GM12865 (cell line): ENCODE data around the gene TNFAIP8L3.
A peak's percentile ranks its signal among the peaks of the same experiment; 100 is the strongest.

Experiments
- DNase-seq: peaks from one replicate; pipeline ENCODE4 v3.0.0; 2010; ENCODE audit warnings: low read depth
- H3K4me3 ChIP-seq: 2 replicates; pipeline ENCODE4 v1.5.1; 2011; ENCODE audit warnings: mild to moderate bottlenecking, low read depth, low read length, control low read depth
- CTCF ChIP-seq: IDR thresholded peaks from 2 replicates; pipeline ENCODE4 v1.5.1; 2011; ENCODE audit warnings: low read length, control low read depth, low read depth, inconsistent platforms; ENCODE audit not compliant: insufficient read depth; ENCODE audit errors: missing control alignments

Gene TNFAIP8L3

GRCh38 chr15:51075826-51076523 lies 18.7 kb downstream of the TNFAIP8L3 start:
- no peak overlapping the region for H3K4me3 ChIP-seq
- TF ChIP-seq CTCF = no peak
- DNase-seq = peak; percentile 28

DNA sequence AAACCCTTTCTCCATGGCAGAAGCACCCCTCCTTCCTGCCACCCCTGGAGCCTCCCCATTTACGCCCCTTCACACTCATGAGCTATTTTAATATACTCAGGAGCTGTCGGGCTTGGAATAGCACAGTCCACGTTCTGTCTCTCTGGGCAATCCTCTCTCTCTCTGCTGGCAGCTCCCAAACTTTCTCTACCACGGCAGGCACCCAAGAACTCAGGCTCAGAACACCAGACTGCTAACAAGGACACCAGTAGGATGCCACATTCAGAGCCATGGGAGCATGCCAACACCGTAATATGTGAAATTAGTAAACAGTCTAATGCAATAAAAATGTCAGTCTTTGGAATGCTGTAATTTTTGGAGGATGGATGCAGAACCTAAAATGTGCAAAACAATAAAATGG lies 19.3 kb downstream of the TNFAIP8L3 start:
- no peak overlapping the region for H3K4me3 ChIP-seq
- DNase-seq = no peak
- no peak for TF ChIP-seq CTCF

DNA sequence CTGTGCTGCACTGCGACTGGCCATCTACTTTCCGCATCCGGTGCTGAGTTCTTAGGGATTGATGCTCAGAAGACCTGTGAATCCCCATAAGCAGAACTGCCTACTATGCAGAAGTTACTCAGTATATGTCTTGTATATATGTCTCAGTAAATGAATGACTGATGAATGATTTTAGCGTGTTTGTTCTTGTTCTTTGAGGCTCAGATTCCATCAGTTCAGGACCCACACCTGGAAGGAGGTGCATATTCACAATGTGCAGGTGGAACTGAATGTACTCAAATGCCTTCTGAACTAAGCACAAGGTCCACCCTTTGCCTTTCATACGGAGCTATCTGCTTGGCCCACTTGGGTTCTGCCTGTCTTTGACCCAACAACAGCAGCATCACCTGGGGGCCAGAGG lies 19.8 kb downstream of the TNFAIP8L3 start:
- no peak for TF ChIP-seq CTCF
- no peak overlapping the region for H3K4me3 ChIP-seq
- DNase-seq = no peak

GRCh38 chr15:51071578-51071977 lies 23.1 kb downstream of the TNFAIP8L3 start:
- no peak overlapping the region for H3K4me3 ChIP-seq
- no peak for TF ChIP-seq CTCF
- no peak for DNase-seq

DNA sequence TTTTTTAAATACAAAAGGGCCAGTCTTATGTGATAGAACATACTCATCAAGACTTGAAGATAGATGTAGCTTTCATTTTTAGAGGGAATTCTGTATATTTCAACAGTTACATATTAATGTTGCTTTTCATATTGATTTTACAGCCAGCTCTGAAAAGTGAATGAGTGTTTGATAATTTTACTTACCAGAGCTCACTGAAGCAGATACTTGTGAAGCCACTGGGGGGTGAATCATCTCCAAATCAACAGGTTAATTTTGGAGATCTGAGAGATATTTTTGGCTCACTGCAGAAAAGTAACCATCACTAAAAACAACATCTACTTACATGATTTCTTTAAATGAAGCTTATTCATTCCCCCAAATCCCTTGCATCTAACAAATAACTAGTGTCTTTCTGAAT lies 24.7 kb downstream of the TNFAIP8L3 start:
- DNase-seq = no peak
- no peak overlapping the region for H3K4me3 ChIP-seq
- no peak for TF ChIP-seq CTCF

DNA sequence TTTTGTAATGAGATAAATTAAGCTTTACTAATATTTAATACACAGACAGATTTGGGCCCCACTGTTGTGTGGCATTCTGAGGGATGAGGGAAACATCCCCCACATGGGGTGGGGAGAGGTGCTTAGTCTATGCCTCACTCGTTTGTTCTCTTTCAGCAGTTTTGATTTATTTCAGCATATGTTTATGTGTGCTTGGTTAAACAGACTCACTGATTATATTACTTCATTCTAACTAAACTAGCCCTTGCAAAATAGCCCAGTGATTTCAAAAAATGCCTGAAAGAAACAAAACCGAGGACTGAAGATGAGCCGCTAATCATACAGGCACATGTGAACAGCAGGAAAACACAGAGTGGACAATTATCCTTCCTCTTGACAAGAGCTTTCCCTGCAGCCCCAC lies 27.2 kb downstream of the TNFAIP8L3 start:
- no peak overlapping the region for H3K4me3 ChIP-seq
- no peak for DNase-seq
- no peak for TF ChIP-seq CTCF

DNA sequence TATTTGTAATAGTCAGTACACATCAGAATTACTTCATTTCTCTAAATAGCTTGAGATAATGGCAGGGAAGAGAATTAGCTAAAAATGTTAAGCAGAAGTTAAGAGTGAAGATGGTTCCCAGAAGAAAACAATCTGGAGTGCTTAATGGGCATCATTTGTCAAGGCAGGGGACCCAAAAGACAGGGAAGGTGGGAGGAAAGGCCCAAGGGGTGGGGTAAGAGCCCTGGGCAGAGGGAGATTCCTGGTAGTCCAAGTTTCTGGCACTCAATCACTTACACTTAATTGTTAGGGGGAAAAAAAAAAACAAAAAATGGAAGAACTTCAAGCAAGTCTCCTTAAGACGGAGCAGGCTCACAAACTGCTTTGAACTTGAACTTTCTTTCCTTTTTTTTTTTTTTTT lies 28.9 kb downstream of the TNFAIP8L3 start:
- DNase-seq = no peak
- TF ChIP-seq CTCF = no peak
- no peak overlapping the region for H3K4me3 ChIP-seq
